CD4-positive, alpha-beta T cell (primary cell): Measurements from ENCODE around the gene SCAMP4. TPM values are rescaled to one million over a fixed set of nuclear protein-coding genes. Genes with fewer than 3 reads are reported as not detected.

Experiments used
- ATAC-seq: fragments of 200-7000 bp; cut with Tn5 transposase; one replicate; pipeline ENCODE4 v1.10.0; 2022; ENCODE audit warnings: mild to moderate bottlenecking; ENCODE audit not compliant: poor library complexity
- CTCF ChIA-PET: fragments of 350-600 bp; sonication (Branson Sonifier 250); formaldehyde crosslinking; loops from one replicate; lab custom pipeline; 2021; ENCODE audit warnings: antibody characterized with exemption, inconsistent platforms; lab: Charles Lee
- POLR2A ChIA-PET: fragments of 350-600 bp; sonication (Branson Sonifier 250); formaldehyde crosslinking; loops from one replicate; lab custom pipeline; 2021; ENCODE audit warnings: antibody characterized with exemption, inconsistent platforms; lab: Charles Lee
- DNase-seq, 14 experiments: peaks; one replicate each; pipeline ENCODE4 v3.0.0-alpha.2; 2013 to 2020; ENCODE audit warnings: mixed read lengths in 2 of 14
- H3K27ac ChIP-seq, 2 donors: one replicate each; pipeline versions ENCODE4 v1.5.1 to v1.7.0; 2013; ENCODE audit warnings: low read length in 2 of 2, low read depth in 1 of 2, mild to moderate bottlenecking in 1 of 2
- H3K27me3 ChIP-seq, 2 experiments: 1 replicate in 1 of 2; 2 replicates in 1 of 2; pipeline versions ENCODE4 v1.6.1 to v1.7.0; 2013; ENCODE audit warnings: low read length in 2 of 2, control low read depth in 1 of 2, mild to moderate bottlenecking in 1 of 2, moderate library complexity in 1 of 2; ENCODE audit not compliant: insufficient read depth in 2 of 2, control insufficient read depth in 1 of 2
- H3K36me3 ChIP-seq: one replicate; pipeline ENCODE4 v1.6.1; 2013; ENCODE audit warnings: low read length, control low read depth; ENCODE audit not compliant: insufficient read depth
- H3K4me1 ChIP-seq: one replicate; pipeline ENCODE4 v1.6.1; 2013; ENCODE audit warnings: low read length, control low read depth; ENCODE audit not compliant: insufficient read depth
- H3K4me3 ChIP-seq: one replicate; pipeline ENCODE4 v1.5.1; 2013; ENCODE audit warnings: mild to moderate bottlenecking, low read length, moderate library complexity
- H3K9me3 ChIP-seq, 2 experiments: 1 replicate in 1 of 2; 2 replicates in 1 of 2; pipeline versions ENCODE4 v1.6.1 to v1.7.0; 2013; ENCODE audit warnings: low read length in 2 of 2, mild to moderate bottlenecking in 2 of 2, control low read depth in 1 of 2, moderate library complexity in 1 of 2; ENCODE audit not compliant: control insufficient read depth in 1 of 2, insufficient read depth in 1 of 2
- H3K27ac Mint-ChIP-seq: one replicate; pipeline ENCODE4 v1.8.0; 2020; ENCODE audit warnings: mixed read lengths
- H3K27me3 Mint-ChIP-seq: one replicate; pipeline ENCODE4 v1.8.0; 2021; ENCODE audit warnings: mixed read lengths
- H3K36me3 Mint-ChIP-seq: one replicate; pipeline ENCODE4 v1.8.0; 2021; ENCODE audit warnings: low read depth, mixed read lengths
- H3K4me1 Mint-ChIP-seq: one replicate; pipeline ENCODE4 v1.8.0; 2021; ENCODE audit warnings: low read depth, mixed read lengths
- H3K4me3 Mint-ChIP-seq: one replicate; pipeline ENCODE4 v1.8.0; 2020; ENCODE audit warnings: mild to moderate bottlenecking, mixed read lengths
- H3K9me3 Mint-ChIP-seq: one replicate; pipeline ENCODE4 v1.8.0; 2020; ENCODE audit warnings: mixed read lengths
- CTCF ChIP-seq: fragments of 200-600 bp; IDR thresholded peaks from one replicate; pipeline ENCODE4 v1.8.0; 2022; ENCODE audit warnings: antibody characterized with exemption, mild to moderate bottlenecking
- intact Hi-C, 2 experiments: fragments of 100-400 bp; cut with DNase I in 1 of 2; cut with micrococcal nuclease in 1 of 2; formaldehyde crosslinking; loops; one replicate each; pipeline versions ENCODE4 v1.15.1 to v1.9.0; 2023 to 2025; cut with DNase I, micrococcal nuclease
- total RNA-seq, 174 experiments: library from RNA in 2 of 174; stranded (reverse) in 2 of 174; gene quantifications; one replicate each; pipeline ENCODE4 v1.2.3 and lab custom pipeline; 2021 to 2026

SCAMP4 gene
- total RNA-seq, 2 experiments from 2014 or later = 12.7 to 15.4 TPM

GRCh38 chr19:1907563-1908363 lies 2.6 kb downstream of the SCAMP4 start:
- H3K4me3 Mint-ChIP-seq = no peak overlapping the region
- no peak overlapping the region for H3K27ac Mint-ChIP-seq
- intact Hi-C loops = loop anchor here in 1 of 2 experiments (5.0 kb wide), 1 partner anchor 45 kb away; the partner anchor contains the start of gene KLF16
- ChIA-PET POLR2A (no interaction called here), CTCF (interaction anchor here (0.5 kb wide), 1 partner anchor 10 kb away, joined by 3 read pairs; no protein-coding TSS in a partner anchor)
- no peaks in the 10 kb centered on the region for H3K36me3 Mint-ChIP-seq
- Histone ChIP-seq H3K27me3 (no peaks in the 10 kb centered on the region), H3K4me1 (peaks cover 51% of the 10 kb centered on the region), H3K4me3 (no peak overlapping the region), H3K9me3 (peaks cover 0 to 7% of the 10 kb centered on the region in 2 experiments), H3K27ac (no peak overlapping the region), H3K36me3 (peaks cover 5% of the 10 kb centered on the region)
- DNase-seq (no peak), ATAC-seq (no peak)
- TF ChIP-seq CTCF = no peak
- H3K27me3 Mint-ChIP-seq = no peaks in the 10 kb centered on the region
- H3K4me1 Mint-ChIP-seq = peaks cover 42% of the 10 kb centered on the region
- H3K9me3 Mint-ChIP-seq = no peaks in the 10 kb centered on the region

- Histone ChIP-seq H3K4me3 (no peak overlapping the region), H3K36me3 (peaks cover 8% of the 10 kb centered on the region), H3K4me1 (peaks cover 47% of the 10 kb centered on the region), H3K27me3 (no peaks in the 10 kb centered on the region), H3K27ac (no peak overlapping the region), H3K9me3 (peaks cover 0 to 7% of the 10 kb centered on the region in 2 experiments)
- ATAC-seq = no peak
- intact Hi-C loops = loop anchor here in 1 of 2 experiments (5.0 kb wide), 1 partner anchor 46 kb away; the partner anchor contains the start of gene KLF16
- Mint-ChIP-seq H3K4me1 (peaks cover 42% of the 10 kb centered on the region), H3K36me3 (no peaks in the 10 kb centered on the region), H3K27me3 (no peaks in the 10 kb centered on the region), H3K9me3 (no peaks in the 10 kb centered on the region), H3K27ac (no peak overlapping the region), H3K4me3 (no peak overlapping the region)
- no peak for DNase-seq
- TF ChIP-seq CTCF = no peak
- ChIA-PET POLR2A (no interaction called here), CTCF (interaction anchor here (0.7 kb wide), 1 partner anchor 632 kb away, joined by 3 read pairs; no protein-coding TSS in a partner anchor)
These were observed 3.1 kb downstream of the SCAMP4 start for GRCh38 chr19:1908364-1908678.

- peaks cover 0 to 7% of the 10 kb centered on the region in 2 experiments for H3K9me3 ChIP-seq
- POLR2A ChIA-PET = no interaction called here
- no peaks in the 10 kb centered on the region for H3K27me3 Mint-ChIP-seq
- H3K4me3 Mint-ChIP-seq = no peak overlapping the region
- TF ChIP-seq CTCF = no peak
- peaks cover 39% of the 10 kb centered on the region for H3K4me1 ChIP-seq
- no peak overlapping the region for H3K4me3 ChIP-seq
- intact Hi-C loops = loop anchor here in 1 of 2 experiments (5.0 kb wide), 1 partner anchor 47 kb away; the partner anchor contains the start of gene KLF16
- ATAC-seq (no peak), DNase-seq (no peak)
- H3K9me3 Mint-ChIP-seq = no peaks in the 10 kb centered on the region
- no peak overlapping the region for H3K27ac ChIP-seq
- peak overlapping the region; percentile 19 for H3K27ac Mint-ChIP-seq
- peaks cover 8% of the 10 kb centered on the region for H3K36me3 ChIP-seq
- no peaks in the 10 kb centered on the region for H3K27me3 ChIP-seq
- CTCF ChIA-PET = no interaction called here
- peaks cover 29% of the 10 kb centered on the region for H3K4me1 Mint-ChIP-seq
- H3K36me3 Mint-ChIP-seq = no peaks in the 10 kb centered on the region
These were observed 4.5 kb downstream of the SCAMP4 start for GRCh38 chr19:1909761-1910080.
